ENCODE data around the gene GRIK1. TPM values are rescaled to one million over a fixed set of nuclear protein-coding genes. Genes with fewer than 3 reads are reported as not detected.

The GRIK1 gene
- total RNA-seq, 1 donor = not detected

GRCh38 chr21:29739176-29739575 lies 200.6 kb downstream of the GRIK1 start:
- Histone ChIP-seq H3K79me2 (ENCODE audit: insufficient read depth, low read length) (no peaks in the 10 kb centered on the region), H3K4me3 (ENCODE audit: insufficient read depth, low read length) (no peak overlapping the region), H3K27ac (ENCODE audit: low read depth, low read length) (no peak overlapping the region), H3K4me2 (ENCODE audit: insufficient read depth, low read length) (no peak overlapping the region), H4K20me1 (ENCODE audit: insufficient read depth, low read length) (no peaks in the 10 kb centered on the region), H3K9me3 (ENCODE audit: low read depth, low read length) (no peaks in the 10 kb centered on the region), H3K27me3 (ENCODE audit: insufficient read depth, low read length) (no peaks in the 10 kb centered on the region), H2AFZ (ENCODE audit: low read length) (no peak overlapping the region), H3K36me3 (ENCODE audit: insufficient read depth, low read length) (no peaks in the 10 kb centered on the region), H3K4me1 (ENCODE audit: insufficient read depth, low read length) (no peaks in the 10 kb centered on the region)
- TF ChIP-seq, protein P1, sequence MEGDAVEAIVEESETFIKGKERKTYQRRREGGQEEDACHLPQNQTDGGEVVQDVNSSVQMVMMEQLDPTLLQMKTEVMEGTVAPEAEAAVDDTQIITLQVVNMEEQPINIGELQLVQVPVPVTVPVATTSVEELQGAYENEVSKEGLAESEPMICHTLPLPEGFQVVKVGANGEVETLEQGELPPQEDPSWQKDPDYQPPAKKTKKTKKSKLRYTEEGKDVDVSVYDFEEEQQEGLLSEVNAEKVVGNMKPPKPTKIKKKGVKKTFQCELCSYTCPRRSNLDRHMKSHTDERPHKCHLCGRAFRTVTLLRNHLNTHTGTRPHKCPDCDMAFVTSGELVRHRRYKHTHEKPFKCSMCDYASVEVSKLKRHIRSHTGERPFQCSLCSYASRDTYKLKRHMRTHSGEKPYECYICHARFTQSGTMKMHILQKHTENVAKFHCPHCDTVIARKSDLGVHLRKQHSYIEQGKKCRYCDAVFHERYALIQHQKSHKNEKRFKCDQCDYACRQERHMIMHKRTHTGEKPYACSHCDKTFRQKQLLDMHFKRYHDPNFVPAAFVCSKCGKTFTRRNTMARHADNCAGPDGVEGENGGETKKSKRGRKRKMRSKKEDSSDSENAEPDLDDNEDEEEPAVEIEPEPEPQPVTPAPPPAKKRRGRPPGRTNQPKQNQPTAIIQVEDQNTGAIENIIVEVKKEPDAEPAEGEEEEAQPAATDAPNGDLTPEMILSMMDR (IDR thresholded peaks at IDR 0.05; ENCODE audit: extremely low read depth, low read depth, low read length) = no peak
- no peak for DNase-seq (ENCODE audit: insufficient read length, low spot score, missing footprints)

DNA sequence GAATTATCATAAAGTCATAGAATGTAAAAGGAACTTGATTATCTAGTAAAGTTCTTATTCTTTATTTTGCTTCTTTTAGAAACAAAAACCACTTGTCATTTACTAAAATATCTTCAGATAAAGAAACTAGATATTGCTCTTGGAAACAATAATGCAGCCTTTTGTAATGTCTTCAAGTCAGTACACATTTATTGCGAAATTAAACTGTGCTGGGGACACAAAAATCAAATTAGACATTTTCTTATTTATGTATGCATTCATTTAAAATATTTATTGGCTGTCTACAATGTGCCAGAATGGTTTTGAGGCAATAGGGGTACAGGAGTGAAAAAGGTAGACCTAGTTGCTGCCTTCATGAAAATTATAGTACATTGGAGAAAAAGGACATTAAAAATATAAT lies 201.1 kb downstream of the GRIK1 start:
- H3K4me1 ChIP-seq (ENCODE audit: insufficient read depth, low read length) = no peaks in the 10 kb centered on the region
- no peak overlapping the region for H2AFZ ChIP-seq (ENCODE audit: low read length)
- H3K27ac ChIP-seq (ENCODE audit: low read depth, low read length) = no peak overlapping the region
- H3K9me3 ChIP-seq (ENCODE audit: low read depth, low read length) = no peaks in the 10 kb centered on the region
- TF ChIP-seq, protein P1 (IDR thresholded peaks at IDR 0.05; ENCODE audit: extremely low read depth, low read depth, low read length) = no peak
- H3K27me3 ChIP-seq (ENCODE audit: insufficient read depth, low read length) = no peaks in the 10 kb centered on the region
- DNase-seq (ENCODE audit: insufficient read length, low spot score, missing footprints) = no peak
- no peaks in the 10 kb centered on the region for H4K20me1 ChIP-seq (ENCODE audit: insufficient read depth, low read length)
- H3K4me2 ChIP-seq (ENCODE audit: insufficient read depth, low read length) = no peak overlapping the region
- no peaks in the 10 kb centered on the region for H3K36me3 ChIP-seq (ENCODE audit: insufficient read depth, low read length)
- no peak overlapping the region for H3K4me3 ChIP-seq (ENCODE audit: insufficient read depth, low read length)
- H3K79me2 ChIP-seq (ENCODE audit: insufficient read depth, low read length) = no peaks in the 10 kb centered on the region

DNA sequence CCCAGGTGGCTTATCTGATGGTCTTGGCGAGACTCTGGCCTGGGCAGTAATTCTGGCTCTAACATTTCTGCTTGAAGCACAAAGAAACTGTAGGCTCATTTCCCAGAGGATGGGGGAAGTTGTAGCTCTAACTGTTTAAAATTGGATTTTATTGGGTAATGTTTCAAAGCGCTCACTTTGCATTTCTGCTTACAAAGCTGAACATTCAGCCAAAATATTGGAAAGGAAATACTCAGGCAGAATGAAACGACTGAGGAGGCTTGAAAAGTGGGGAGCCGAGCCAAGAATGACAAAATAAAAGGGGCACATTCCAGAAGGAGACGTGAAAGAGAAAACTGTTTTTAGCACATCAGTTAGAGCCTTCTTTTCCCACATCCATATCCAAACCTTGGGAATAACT lies 202.6 kb downstream of the GRIK1 start:
- TF ChIP-seq, protein P1 (IDR thresholded peaks at IDR 0.05; ENCODE audit: extremely low read depth, low read depth, low read length) = no peak

DNA sequence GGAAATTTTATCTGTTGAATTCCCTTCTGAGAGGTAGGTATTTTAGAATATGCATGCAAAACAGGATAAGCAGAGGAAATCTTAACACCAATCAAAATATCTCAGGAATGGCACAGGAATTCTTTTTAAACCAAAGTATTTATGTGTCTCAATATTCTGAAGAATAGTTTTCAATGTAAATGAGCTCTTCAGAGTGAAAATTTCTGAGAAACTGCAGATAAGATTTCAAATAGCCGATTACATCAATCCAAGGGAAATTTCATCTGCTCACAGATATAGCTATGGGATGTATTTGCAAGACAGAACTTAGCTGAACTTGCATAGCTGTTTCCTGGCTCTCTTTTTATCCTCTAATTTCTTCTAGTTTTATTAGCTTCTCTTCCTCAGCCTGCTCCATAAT lies 209.5 kb downstream of the GRIK1 start:
- no peak overlapping the region for H3K27ac ChIP-seq (ENCODE audit: low read depth, low read length)
- no peak overlapping the region for H2AFZ ChIP-seq (ENCODE audit: low read length)
- H4K20me1 ChIP-seq (ENCODE audit: insufficient read depth, low read length) = no peaks in the 10 kb centered on the region
- no peak overlapping the region for H3K4me2 ChIP-seq (ENCODE audit: insufficient read depth, low read length)
- H3K9me3 ChIP-seq (ENCODE audit: low read depth, low read length) = no peaks in the 10 kb centered on the region
- H3K79me2 ChIP-seq (ENCODE audit: insufficient read depth, low read length) = no peaks in the 10 kb centered on the region
- TF ChIP-seq, protein P1 (IDR thresholded peaks at IDR 0.05; ENCODE audit: extremely low read depth, low read depth, low read length) = no peak
- DNase-seq (ENCODE audit: insufficient read length, low spot score, missing footprints) = no peak
- no peaks in the 10 kb centered on the region for H3K36me3 ChIP-seq (ENCODE audit: insufficient read depth, low read length)
- H3K4me1 ChIP-seq (ENCODE audit: insufficient read depth, low read length) = no peaks in the 10 kb centered on the region
- peaks cover 3% of the 10 kb centered on the region for H3K27me3 ChIP-seq (ENCODE audit: insufficient read depth, low read length)
- H3K4me3 ChIP-seq (ENCODE audit: insufficient read depth, low read length) = no peak overlapping the region

More for the DNA sequence above, 202.6 kb downstream of the GRIK1 start:
- no peaks in the 10 kb centered on the region for H3K27me3 ChIP-seq (ENCODE audit: insufficient read depth, low read length)
- no peak overlapping the region for H3K4me2 ChIP-seq (ENCODE audit: insufficient read depth, low read length)
- H3K79me2 ChIP-seq (ENCODE audit: insufficient read depth, low read length) = no peaks in the 10 kb centered on the region
- no peaks in the 10 kb centered on the region for H4K20me1 ChIP-seq (ENCODE audit: insufficient read depth, low read length)
- no peaks in the 10 kb centered on the region for H3K9me3 ChIP-seq (ENCODE audit: low read depth, low read length)
- H3K36me3 ChIP-seq (ENCODE audit: insufficient read depth, low read length) = no peaks in the 10 kb centered on the region
- no peaks in the 10 kb centered on the region for H3K4me1 ChIP-seq (ENCODE audit: insufficient read depth, low read length)
- H3K27ac ChIP-seq (ENCODE audit: low read depth, low read length) = no peak overlapping the region
- no peak overlapping the region for H2AFZ ChIP-seq (ENCODE audit: low read length)
- no peak for DNase-seq (ENCODE audit: insufficient read length, low spot score, missing footprints)
- H3K4me3 ChIP-seq (ENCODE audit: insufficient read depth, low read length) = no peak overlapping the region
